Erythroblast (primary cell): ENCODE results near the gene GAPDHS.

ENCODE experiments used
- GATA1 ChIP-seq: IDR thresholded peaks from 2 replicates; pipeline ENCODE4 v1.6.1; 2011; ENCODE audit warnings: low read depth, mild to moderate bottlenecking, control low read depth, low read length, moderate library complexity
- POLR2A ChIP-seq: IDR thresholded peaks from 2 replicates; pipeline ENCODE4 v1.6.1; 2011; ENCODE audit warnings: mild to moderate bottlenecking, low read length

- TF ChIP-seq POLR2A (no peak), GATA1 (no peak)
These were observed 10.4 kb upstream of the GAPDHS start for GRCh38 chr19:35522745-35523327.
